Stimulated activated naive CD8-positive, alpha-beta T cell treated with anti-CD3 and anti-CD28 coated beads, Interleukin-15, amount 100 ng/mL, for 72 hours (primary cell): Measurements from ENCODE around the gene SEMA6A.

ENCODE experiments used
- ATAC-seq: fragments of 150-1000 bp; cut with Tn5 transposase; 2 replicates; pipeline ENCODE4 v1.10.0; 2021; ENCODE audit warnings: mild to moderate bottlenecking, moderate library complexity
- DNase-seq, 2 donors: peaks; one replicate each; pipeline ENCODE4 v3.0.0; 2021 to 2022
- H3K27ac Mint-ChIP-seq, 2 donors: one replicate each; pipeline ENCODE4 v1.8.0; 2022; ENCODE audit warnings: mild to moderate bottlenecking in 2 of 2, mixed read lengths in 2 of 2, moderate library complexity in 2 of 2
- H3K27me3 Mint-ChIP-seq: one replicate; pipeline ENCODE4 v1.8.0; 2022; ENCODE audit warnings: mixed read lengths
- H3K4me1 Mint-ChIP-seq: one replicate; pipeline ENCODE4 v1.8.0; 2022; ENCODE audit warnings: mild to moderate bottlenecking, mixed read lengths
- H3K4me3 Mint-ChIP-seq, 2 donors: one replicate each; pipeline ENCODE4 v1.8.0; 2022; ENCODE audit warnings: mild to moderate bottlenecking in 2 of 2, mixed read lengths in 2 of 2, moderate library complexity in 1 of 2
- H3K9me3 Mint-ChIP-seq, 2 donors: one replicate each; pipeline ENCODE4 v1.8.0; 2022; ENCODE audit warnings: mixed read lengths in 2 of 2

Gene SEMA6A

DNA sequence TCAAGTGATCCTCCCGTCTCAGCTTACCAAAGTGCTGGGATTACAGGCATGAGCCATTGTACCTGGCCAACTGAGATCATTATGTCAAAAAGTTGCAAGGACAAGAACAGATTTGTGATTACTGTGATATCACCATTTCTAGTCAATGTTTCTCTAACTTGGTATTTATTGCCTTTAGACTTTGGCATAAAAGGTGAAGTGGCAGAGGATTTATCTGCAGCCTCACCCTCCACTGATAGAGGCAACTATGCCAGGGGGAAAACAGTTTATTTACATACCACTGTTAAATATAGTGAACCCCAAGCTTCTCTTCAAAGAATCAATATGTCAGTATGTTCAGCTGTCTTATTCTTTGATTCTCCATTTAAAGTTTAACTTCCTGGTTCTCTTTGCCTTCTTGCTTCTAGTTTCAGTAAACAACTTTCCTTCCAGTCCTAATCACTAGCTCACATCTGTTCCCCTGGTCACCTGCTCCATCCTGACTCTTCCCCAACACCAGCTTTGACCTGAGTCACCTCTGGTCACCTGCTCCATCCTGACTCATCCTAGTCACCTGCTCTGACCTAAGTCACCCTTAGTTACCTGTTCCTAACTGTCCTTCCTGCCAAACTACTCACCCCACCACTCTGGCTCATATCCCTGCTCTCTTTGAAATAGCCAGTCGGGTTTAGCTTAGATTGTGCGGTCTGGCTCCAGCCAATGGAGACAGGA is 29.9 kb downstream of the SEMA6A start:
- no peaks in the 10 kb centered on the region for H3K4me1 Mint-ChIP-seq
- ATAC-seq (no peak), DNase-seq (no peak)
- no peaks in the 10 kb centered on the region for H3K27me3 Mint-ChIP-seq
- no peak overlapping the region for H3K4me3 Mint-ChIP-seq
- no peak overlapping the region for H3K27ac Mint-ChIP-seq
- H3K9me3 Mint-ChIP-seq = peaks cover 15 to 29% of the 10 kb centered on the region in 2 donors

DNA sequence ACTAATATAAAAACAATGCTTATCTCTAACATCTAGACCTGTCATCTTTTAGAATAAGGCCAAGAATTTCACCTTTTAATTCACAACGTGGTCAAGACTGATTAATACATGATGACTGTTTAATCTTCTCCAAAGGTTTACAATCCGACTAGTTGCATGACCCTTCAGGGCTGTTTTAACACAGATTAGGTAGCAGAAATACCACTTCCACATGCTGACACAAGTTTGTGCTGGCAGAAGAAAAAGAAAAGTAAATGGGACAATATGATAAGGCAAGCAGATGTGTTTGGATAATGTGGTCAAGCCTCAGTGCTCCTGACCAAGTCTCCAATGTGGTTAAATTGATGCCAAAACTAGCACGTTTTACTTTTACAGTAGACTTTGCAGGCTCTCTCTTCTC is 31.1 kb downstream of the SEMA6A start:
- no peaks in the 10 kb centered on the region for H3K4me1 Mint-ChIP-seq
- ATAC-seq (no peak), DNase-seq (no peak)
- no peak overlapping the region for H3K27ac Mint-ChIP-seq
- no peaks in the 10 kb centered on the region for H3K27me3 Mint-ChIP-seq
- peaks cover 15 to 29% of the 10 kb centered on the region in 2 donors for H3K9me3 Mint-ChIP-seq
- no peak overlapping the region for H3K4me3 Mint-ChIP-seq

DNA sequence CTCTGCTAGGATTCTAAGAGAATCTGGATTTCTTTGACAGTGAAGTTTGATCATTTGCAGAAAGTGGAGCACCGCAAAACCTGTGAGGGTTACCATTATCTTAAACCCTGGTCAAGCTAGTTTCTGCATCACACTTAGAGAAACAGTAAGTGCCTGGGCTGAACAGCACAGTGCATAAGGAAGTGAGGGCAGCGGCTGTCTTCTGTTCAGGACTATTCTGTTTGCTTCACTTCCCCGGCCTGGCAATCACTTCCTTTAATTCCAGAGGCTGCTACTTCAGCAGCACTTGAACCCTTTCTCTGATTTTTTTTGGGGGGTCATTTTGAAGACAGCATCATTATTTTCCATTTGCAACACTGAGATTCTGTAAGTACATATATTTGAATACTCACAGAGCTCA is 32.0 kb downstream of the SEMA6A start:
- Mint-ChIP-seq H3K4me3 (no peak overlapping the region), H3K9me3 (peaks cover 15 to 29% of the 10 kb centered on the region in 2 donors), H3K4me1 (no peaks in the 10 kb centered on the region), H3K27me3 (no peaks in the 10 kb centered on the region), H3K27ac (no peak overlapping the region)
- no peak for DNase-seq
- no peak for ATAC-seq

DNA sequence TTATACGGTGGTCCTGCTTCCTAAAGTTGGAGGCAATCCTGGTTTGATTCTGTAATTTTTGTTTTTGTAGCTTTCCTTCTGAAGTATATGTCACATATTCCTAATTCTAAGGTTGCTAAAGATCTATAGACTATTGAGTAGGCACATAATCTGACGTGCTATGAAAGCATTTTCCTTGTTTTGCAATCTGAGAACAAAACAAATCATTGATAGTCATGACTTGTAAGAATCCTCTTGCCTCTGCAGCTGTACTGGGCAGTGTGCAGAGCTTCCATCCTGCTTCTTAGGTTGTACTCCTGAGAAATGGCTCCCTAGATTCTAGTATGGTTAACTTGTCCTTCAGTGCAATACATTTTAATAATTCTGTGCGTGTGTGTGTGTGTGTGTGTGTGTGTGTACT is 35.4 kb downstream of the SEMA6A start:
- H3K4me3 Mint-ChIP-seq = no peak overlapping the region
- ATAC-seq = no peak
- H3K9me3 Mint-ChIP-seq = peaks cover 0 to 10% of the 10 kb centered on the region in 2 donors
- DNase-seq = no peak
- no peak overlapping the region for H3K27ac Mint-ChIP-seq
- H3K27me3 Mint-ChIP-seq = no peaks in the 10 kb centered on the region
- H3K4me1 Mint-ChIP-seq = no peaks in the 10 kb centered on the region

DNA sequence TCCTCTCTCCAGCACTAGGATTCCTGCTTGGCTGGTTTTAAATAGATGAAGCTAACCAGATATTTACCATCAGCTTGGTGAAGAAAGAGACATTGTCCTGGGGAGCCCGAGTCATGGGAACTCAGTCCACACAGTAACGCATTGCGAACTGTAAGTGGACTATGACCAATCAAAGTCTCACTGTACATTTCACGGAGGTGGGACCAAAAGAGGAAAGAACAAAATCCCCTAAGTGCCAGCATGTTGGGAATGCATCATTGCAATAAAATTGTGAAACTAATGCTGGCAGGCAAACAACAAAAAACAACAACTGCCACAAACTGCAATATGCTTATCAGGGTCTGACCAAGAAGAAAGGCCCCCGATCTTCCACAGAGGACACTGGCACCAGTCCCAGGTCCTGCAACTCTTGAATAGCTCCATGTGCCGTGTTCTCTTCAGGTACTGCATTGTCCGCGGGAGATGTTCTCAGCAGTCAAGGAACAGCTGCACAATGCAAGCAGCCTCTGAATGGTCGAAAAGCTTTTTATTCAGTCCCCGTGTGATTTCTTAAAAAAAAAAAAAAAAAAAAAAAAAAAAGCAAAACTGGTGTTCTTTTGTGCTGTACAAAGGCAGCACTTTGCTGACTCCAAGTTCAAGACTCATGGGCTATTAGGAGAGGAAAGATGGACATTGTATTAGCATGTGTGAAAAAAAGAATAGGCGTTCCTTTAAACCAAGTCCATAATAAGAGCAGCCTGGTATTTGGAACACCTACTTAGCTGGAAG is 38.1 kb downstream of the SEMA6A start:
- H3K27ac Mint-ChIP-seq = no peak overlapping the region
- H3K4me3 Mint-ChIP-seq = no peak overlapping the region
- ATAC-seq = no peak
- H3K9me3 Mint-ChIP-seq = no peaks in the 10 kb centered on the region
- H3K4me1 Mint-ChIP-seq = no peaks in the 10 kb centered on the region
- H3K27me3 Mint-ChIP-seq = no peaks in the 10 kb centered on the region
- no peak for DNase-seq

DNA sequence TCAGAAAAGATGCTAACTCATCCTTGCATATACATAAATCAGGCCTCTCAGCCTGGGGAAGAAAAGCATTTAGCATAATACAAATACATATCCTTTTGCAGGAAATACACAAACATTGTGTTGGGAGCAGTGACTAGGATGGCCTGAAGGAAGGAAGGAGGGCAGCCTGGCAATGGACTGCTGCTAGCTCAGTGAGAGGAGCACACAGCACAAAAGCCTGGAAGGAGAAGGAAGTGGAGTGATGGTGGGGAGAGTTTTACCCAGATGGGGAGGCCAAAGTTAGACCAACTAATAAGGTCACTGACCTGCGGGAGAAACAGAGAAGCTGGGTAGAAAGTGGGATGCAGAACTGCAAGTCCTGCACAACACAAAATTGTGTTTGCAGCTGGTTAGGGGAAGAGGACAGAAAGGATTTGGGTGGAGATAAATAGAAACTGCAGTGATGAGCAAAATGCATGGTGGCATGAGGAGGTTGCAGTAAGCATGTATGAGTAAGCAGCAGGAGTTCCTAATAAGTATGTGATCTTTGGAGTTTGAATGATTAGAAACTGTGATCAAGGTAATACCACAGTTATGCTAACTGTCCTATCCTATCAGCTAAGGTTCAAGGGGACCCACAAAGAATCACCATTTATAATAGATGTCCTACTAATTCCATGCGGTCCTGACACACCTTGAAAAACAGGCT is 39.5 kb downstream of the SEMA6A start:
- H3K4me3 Mint-ChIP-seq = no peak overlapping the region
- no peak for ATAC-seq
- no peak for DNase-seq
- H3K4me1 Mint-ChIP-seq = no peaks in the 10 kb centered on the region
- no peaks in the 10 kb centered on the region for H3K9me3 Mint-ChIP-seq
- no peak overlapping the region for H3K27ac Mint-ChIP-seq
- no peaks in the 10 kb centered on the region for H3K27me3 Mint-ChIP-seq

DNA sequence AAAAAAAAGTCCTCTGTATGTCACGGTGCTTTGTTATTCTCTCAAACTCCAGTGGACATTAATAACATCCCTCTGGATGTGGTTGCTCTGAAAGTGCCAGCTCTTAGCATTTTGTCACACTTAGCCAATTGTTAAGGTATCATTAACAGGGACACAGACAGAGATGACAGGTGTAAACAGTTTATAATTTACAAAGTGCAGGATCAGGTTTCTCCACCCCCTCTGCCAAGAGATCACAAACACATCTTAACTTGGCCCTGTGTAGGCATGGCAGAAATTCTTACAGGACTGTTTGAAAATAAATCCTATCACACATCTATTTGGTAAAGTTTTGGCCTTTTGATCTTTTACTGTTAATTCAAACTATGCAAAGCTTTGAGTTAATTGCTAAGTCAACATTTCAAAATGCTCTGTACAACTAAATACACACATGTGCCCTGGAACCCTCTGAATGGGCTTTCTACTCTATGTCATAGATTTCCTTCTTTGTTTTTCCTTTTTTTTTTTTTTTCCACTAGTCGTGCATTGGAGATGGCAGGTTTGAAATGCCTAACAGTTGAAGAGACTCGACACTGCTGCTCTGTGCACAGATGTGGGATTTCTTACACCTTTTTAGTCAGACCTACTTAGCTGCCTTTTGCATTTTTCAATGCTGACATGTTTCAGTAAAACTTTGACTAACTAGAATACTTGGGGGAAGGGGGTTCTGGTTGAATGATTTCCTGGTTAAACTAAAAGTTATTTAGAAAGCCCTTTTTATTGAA is 41.7 kb downstream of the SEMA6A start:
- no peaks in the 10 kb centered on the region for H3K27me3 Mint-ChIP-seq
- no peaks in the 10 kb centered on the region for H3K9me3 Mint-ChIP-seq
- ATAC-seq (no peak), DNase-seq (no peak)
- no peaks in the 10 kb centered on the region for H3K4me1 Mint-ChIP-seq
- no peak overlapping the region for H3K4me3 Mint-ChIP-seq
- no peak overlapping the region for H3K27ac Mint-ChIP-seq

DNA sequence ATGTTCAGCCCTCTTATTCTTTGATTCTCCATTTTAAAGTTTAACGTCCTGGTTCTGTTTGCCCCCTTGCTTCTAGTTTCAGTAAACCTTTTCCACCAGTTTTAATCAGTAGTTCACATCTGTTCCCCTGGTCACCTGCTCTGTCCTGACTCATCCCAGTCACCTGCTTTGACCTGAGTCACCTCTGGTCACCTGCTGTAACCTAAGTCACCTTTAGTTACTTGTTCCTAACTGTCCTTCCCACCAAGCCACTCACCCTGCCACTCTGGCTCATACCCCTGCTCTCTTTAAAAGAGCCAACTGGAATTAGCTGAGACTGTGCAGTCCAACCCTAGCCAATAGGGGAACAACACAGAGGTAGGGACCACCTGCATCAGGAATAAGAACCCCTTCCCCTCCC is 43.0 kb downstream of the SEMA6A start:
- DNase-seq (no peak), ATAC-seq (no peak)
- Mint-ChIP-seq H3K4me1 (no peaks in the 10 kb centered on the region), H3K27ac (no peak overlapping the region), H3K4me3 (no peak overlapping the region), H3K9me3 (no peaks in the 10 kb centered on the region), H3K27me3 (no peaks in the 10 kb centered on the region)

DNA sequence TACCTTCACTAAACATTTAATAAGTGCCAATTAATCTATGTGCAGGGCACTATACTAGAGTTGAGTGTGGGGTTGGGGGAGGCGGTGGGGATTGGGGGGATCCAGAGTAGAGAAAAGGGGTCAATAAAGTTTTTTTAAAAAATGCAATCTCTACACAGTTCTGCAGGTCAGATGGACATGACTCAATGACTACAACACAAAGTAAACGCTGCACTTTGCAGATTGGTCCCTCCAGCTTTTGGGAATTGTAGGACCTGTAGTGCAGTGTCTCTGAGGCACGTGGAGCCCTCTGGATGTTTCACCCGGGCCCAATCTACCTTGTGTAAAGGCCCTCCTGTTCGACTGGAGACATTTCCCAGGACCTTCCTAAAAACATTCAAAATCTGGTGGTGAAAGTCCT is 43.5 kb downstream of the SEMA6A start:
- ATAC-seq (no peak), DNase-seq (no peak)
- Mint-ChIP-seq H3K27ac (no peak overlapping the region), H3K27me3 (no peaks in the 10 kb centered on the region), H3K4me1 (no peaks in the 10 kb centered on the region), H3K4me3 (no peak overlapping the region), H3K9me3 (no peaks in the 10 kb centered on the region)

DNA sequence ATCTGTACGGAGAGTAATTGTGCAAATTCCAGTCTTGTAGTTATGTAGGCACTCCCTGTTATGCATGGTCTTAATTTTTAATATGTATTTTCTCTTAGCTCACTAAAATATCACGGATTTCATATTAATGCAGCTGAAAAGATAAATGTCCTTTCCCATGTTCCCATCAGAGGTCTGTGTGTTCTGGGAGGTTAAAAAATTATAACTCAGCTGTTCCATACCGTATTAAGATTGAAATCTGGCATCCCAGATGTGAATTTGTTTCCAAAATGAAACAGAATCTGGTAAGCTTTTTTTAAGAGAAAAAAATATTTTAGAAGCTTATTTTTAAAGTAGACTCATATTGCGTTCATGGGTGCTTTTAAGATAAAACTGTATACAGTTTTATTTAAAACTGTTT is 44.3 kb downstream of the SEMA6A start:
- H3K27me3 Mint-ChIP-seq = no peaks in the 10 kb centered on the region
- H3K9me3 Mint-ChIP-seq = no peaks in the 10 kb centered on the region
- no peak overlapping the region for H3K27ac Mint-ChIP-seq
- H3K4me1 Mint-ChIP-seq = no peaks in the 10 kb centered on the region
- no peak overlapping the region for H3K4me3 Mint-ChIP-seq
- DNase-seq = no peak
- ATAC-seq = no peak

DNA sequence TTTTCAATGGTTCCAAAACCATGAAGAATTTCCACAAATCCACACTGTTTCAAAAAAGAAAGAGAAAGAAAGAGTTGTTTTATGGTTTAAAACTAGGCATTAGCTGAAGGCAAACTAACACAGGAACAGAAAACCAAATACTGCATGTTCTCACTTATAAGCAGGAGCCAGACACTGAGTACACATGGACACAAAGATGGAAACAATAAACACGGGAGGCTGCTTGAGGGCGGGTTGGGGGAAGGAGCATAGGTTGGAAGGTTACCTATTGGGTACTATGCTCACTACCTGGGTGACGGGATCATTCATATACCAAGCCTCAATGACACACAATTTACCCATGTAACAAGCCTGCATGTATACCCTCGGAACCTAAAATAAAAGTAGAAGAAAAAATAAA is 45.0 kb downstream of the SEMA6A start:
- DNase-seq = no peak
- Mint-ChIP-seq H3K4me3 (no peak overlapping the region), H3K9me3 (no peaks in the 10 kb centered on the region), H3K4me1 (no peaks in the 10 kb centered on the region), H3K27me3 (no peaks in the 10 kb centered on the region), H3K27ac (no peak overlapping the region)
- no peak for ATAC-seq

DNA sequence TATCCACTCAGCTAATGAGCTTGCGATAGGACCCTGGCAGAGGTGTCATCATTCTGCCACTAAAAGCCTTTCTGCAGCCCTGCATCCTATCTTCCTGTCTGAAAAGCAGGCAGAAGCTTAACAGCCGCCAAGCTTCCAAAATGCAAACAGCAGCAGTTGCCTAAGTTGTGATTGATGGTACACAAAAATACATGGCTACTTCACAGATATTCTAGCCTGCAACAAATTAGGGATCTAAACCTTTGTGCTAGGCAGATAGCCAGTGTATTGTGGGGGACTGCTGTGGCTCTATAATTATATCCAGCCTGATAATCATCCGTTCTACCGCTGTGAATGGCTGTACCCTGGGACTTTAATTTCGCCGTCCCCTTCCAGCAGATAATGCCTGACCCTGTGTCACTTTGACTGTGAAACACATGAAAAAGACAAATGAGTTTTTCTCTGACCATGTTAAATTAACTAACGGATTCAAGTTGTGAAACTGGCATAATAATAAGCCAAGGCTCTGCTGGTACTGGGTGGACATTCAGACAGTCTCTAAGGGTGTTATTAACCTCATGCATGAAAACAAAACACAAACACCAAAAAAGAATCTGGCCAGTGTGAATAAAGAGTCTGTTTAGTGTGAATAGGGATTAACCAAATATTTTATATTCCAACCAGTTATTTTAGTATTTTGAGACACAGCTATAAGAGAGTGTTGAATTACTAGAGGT is 45.9 kb downstream of the SEMA6A start:
- ATAC-seq (no peak), DNase-seq (no peak)
- Mint-ChIP-seq H3K4me1 (no peaks in the 10 kb centered on the region), H3K27ac (no peak overlapping the region), H3K4me3 (no peak overlapping the region), H3K9me3 (no peaks in the 10 kb centered on the region), H3K27me3 (no peaks in the 10 kb centered on the region)

DNA sequence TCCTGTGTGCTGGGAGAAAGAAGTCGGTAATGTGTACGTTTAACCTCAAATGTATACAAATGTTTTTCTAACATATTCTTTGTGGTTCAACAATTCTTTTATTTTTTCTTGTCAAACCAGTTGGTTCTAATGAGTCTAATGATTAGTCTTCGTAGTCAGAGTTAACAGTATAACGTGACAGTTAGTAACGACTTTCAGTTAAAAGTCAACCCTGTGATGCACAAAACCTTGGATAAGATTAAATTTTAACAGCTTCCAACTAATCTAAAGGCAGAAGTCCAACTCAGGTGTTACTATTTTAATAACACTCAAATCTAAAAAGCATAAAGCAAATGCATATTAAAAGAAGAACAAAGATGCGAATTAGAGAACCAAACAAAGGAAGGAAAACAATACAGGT is 47.0 kb downstream of the SEMA6A start:
- H3K9me3 Mint-ChIP-seq = no peaks in the 10 kb centered on the region
- ATAC-seq (no peak), DNase-seq (no peak)
- H3K27me3 Mint-ChIP-seq = no peaks in the 10 kb centered on the region
- H3K27ac Mint-ChIP-seq = no peak overlapping the region
- H3K4me1 Mint-ChIP-seq = no peaks in the 10 kb centered on the region
- H3K4me3 Mint-ChIP-seq = no peak overlapping the region

DNA sequence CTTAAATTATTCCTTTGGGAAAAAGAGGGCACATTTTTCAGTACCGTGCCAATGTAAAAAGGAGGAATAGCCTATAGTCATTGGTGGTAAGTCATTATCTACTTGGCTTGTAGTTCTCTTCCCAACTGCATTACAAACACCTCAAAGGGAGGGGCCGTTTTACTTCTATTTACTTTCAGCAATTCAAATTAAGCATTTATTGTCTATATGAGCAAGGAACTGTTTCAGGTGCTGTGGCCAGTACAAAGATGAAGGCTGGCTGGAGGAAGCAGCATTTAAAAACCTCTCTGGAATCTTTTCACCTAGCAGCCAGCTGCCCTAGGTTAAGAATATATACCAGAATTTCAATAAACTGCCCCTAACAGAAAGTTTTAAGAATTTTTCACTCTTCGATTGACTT is 48.9 kb downstream of the SEMA6A start:
- Mint-ChIP-seq H3K27me3 (no peaks in the 10 kb centered on the region), H3K9me3 (no peaks in the 10 kb centered on the region), H3K4me3 (no peak overlapping the region), H3K4me1 (no peaks in the 10 kb centered on the region), H3K27ac (no peak overlapping the region)
- ATAC-seq (no peak), DNase-seq (no peak)

DNA sequence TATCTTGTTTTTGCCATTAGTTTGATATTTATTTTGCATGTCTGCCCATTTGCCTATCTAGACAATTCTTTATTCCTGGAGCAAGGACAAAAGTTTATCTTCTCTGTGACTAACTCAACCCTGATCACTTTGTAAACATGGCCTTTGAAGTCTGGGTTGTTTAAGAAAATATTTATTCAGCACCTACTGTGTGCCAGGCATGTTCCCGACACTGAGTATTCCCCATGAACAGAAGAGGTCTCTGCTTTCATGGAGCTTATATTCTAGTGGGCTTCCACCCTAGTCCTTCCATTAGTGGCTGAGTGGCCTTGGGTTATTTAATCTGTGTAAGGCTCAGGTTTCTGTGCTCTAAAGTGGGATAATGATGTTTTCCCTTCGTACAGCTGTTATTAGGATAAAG is 49.7 kb downstream of the SEMA6A start:
- Mint-ChIP-seq H3K27me3 (no peaks in the 10 kb centered on the region), H3K9me3 (no peaks in the 10 kb centered on the region), H3K4me3 (no peak overlapping the region), H3K4me1 (no peaks in the 10 kb centered on the region), H3K27ac (no peak overlapping the region)
- DNase-seq = no peak
- ATAC-seq = no peak
